SK-N-SH (cell line): ENCODE results near the gene ITGA5. TPM values are rescaled to one million over a fixed set of nuclear protein-coding genes. Genes with fewer than 3 reads are reported as not detected.

ENCODE experiments used
- CTCF ChIA-PET: fragments of 300-600, 350-600 bp; formaldehyde crosslinking; extraction: SDS; loops from one replicate; lab custom pipeline; 2021; lab: Yijun Ruan, JAX
- POLR2A ChIA-PET: fragments of 350-600 bp; sonication (Branson Sonifier 250); formaldehyde crosslinking; extraction: SDS; loops from one replicate; lab custom pipeline; 2020; ENCODE audit warnings: antibody characterized with exemption, inconsistent platforms; lab: Yijun Ruan, JAX
- DNase-seq: peaks from one replicate; pipeline ENCODE4 v3.0.0; 2012
- H2AFZ ChIP-seq: fragments of 200-600 bp; sonication (generic); 2 replicates; pipeline ENCODE4 v1.8.1; 2016; ENCODE audit warnings: antibody characterized with exemption, mild to moderate bottlenecking, low read depth
- H3F3A ChIP-seq: fragments of 200-600 bp; sonication (generic); replicated peaks from 2 replicates; pipeline ENCODE3; 2016; ENCODE audit warnings: antibody characterized with exemption, mild to moderate bottlenecking; ENCODE audit not compliant: insufficient read depth
- H3K27ac ChIP-seq, 2 experiments: fragments of 200-500 bp in 1 of 2; fragments of 200-600 bp in 1 of 2; sonication (Bioruptor generic) in 1 of 2; sonication (generic), shearing (Covaris generic) in 1 of 2; 2 replicates each; pipeline versions ENCODE4 v1.5.1 to v1.6.1; 2014 to 2016; ENCODE audit warnings: low read depth in 2 of 2, inconsistent platforms in 1 of 2, low read length in 1 of 2, mild to moderate bottlenecking in 1 of 2, mixed read lengths in 1 of 2
- H3K27me3 ChIP-seq: fragments of 200-600 bp; sonication (generic), shearing (Covaris generic); 2 replicates; pipeline ENCODE4 v1.6.1; 2016; ENCODE audit warnings: mixed run types; ENCODE audit not compliant: insufficient read depth
- H3K36me3 ChIP-seq, 2 experiments: fragments of 200-500 bp in 1 of 2; fragments of 200-600 bp in 1 of 2; sonication (Bioruptor generic) in 1 of 2; sonication (generic) in 1 of 2; replicated peaks in 1 of 2; 2 replicates each; pipeline versions ENCODE3 to v1.5.1; 2014 to 2016; ENCODE audit warnings: low read length in 1 of 2, mild to moderate bottlenecking in 1 of 2; ENCODE audit not compliant: insufficient read depth in 2 of 2, control insufficient read depth in 1 of 2
- H3K4me1 ChIP-seq, 2 experiments: fragments of 200-500 bp in 1 of 2; fragments of 200-600 bp in 1 of 2; sonication (Bioruptor generic) in 1 of 2; sonication (generic), shearing (Covaris generic) in 1 of 2; 2 replicates each; pipeline versions ENCODE4 v1.5.1 to v1.6.1; 2014 to 2016; ENCODE audit warnings: low read depth in 1 of 2, low read length in 1 of 2, mixed run types in 1 of 2; ENCODE audit not compliant: insufficient read depth in 2 of 2, control insufficient read depth in 1 of 2
- H3K4me2 ChIP-seq: fragments of 200-600 bp; sonication (generic), shearing (Covaris generic); 2 replicates; pipeline ENCODE4 v1.6.1; 2017; ENCODE audit warnings: mixed run types
- H3K4me3 ChIP-seq, 2 experiments: fragments of 200-500 bp in 1 of 2; fragments of 200-600 bp in 1 of 2; sonication (Bioruptor generic) in 1 of 2; sonication (generic), shearing (Covaris generic) in 1 of 2; 2 replicates each; pipeline versions ENCODE4 v1.5.1 to v1.8.1; 2014 to 2016; ENCODE audit warnings: low read depth in 2 of 2, inconsistent platforms in 1 of 2, low read length in 1 of 2, mild to moderate bottlenecking in 1 of 2, mixed read lengths in 1 of 2, moderate library complexity in 1 of 2
- H3K79me2 ChIP-seq: fragments of 200-600 bp; sonication (generic); 2 replicates; pipeline ENCODE4 v1.8.1; 2017; ENCODE audit warnings: mild to moderate bottlenecking; ENCODE audit not compliant: insufficient read depth
- H3K9ac ChIP-seq: fragments of 200-600 bp; sonication (generic); 2 replicates; pipeline ENCODE4 v1.6.1; 2017; ENCODE audit warnings: mixed run types
- H3K9me2 ChIP-seq: fragments of 200-600 bp; sonication (generic); 2 replicates; pipeline ENCODE4 v1.6.1; 2017; ENCODE audit warnings: mixed run types
- H3K9me3 ChIP-seq: fragments of 200-600 bp; sonication (generic); 2 replicates; pipeline ENCODE4 v1.6.1; 2017; ENCODE audit warnings: mixed run types, mild to moderate bottlenecking, moderate library complexity
- H4K20me1 ChIP-seq: fragments of 200-600 bp; sonication (generic); 2 replicates; pipeline ENCODE4 v1.6.1; 2017; ENCODE audit warnings: mild to moderate bottlenecking, mixed run types; ENCODE audit not compliant: insufficient read depth
- CHD2 ChIP-seq: fragments of 150-350 bp; IDR thresholded peaks from 2 replicates; pipeline ENCODE4 v1.6.1; 2018; ENCODE audit warnings: low read length; ENCODE audit not compliant: partially characterized antibody
- ELF1 ChIP-seq: IDR thresholded peaks from 2 replicates; pipeline ENCODE4 v1.4.0; 2012
- EZH2phosphoT487 ChIP-seq: fragments of 200-600 bp; sonication (generic); IDR thresholded peaks from 2 replicates; pipeline ENCODE4 v1.6.1; 2017; ENCODE audit warnings: low read depth, mixed run types, mild to moderate bottlenecking, antibody characterized with exemption, moderate library complexity, borderline replicate concordance
- FOSL2 ChIP-seq: IDR thresholded peaks from 2 replicates; pipeline ENCODE4 v1.4.0; 2012; ENCODE audit warnings: low read depth, mild to moderate bottlenecking, moderate library complexity, borderline replicate concordance
- FOXM1 ChIP-seq: IDR thresholded peaks from 2 replicates; pipeline ENCODE4 v1.4.0; 2012; ENCODE audit warnings: low read depth, mild to moderate bottlenecking
- NRF1 ChIP-seq: IDR thresholded peaks from 2 replicates; pipeline ENCODE4 v1.6.1; 2012; ENCODE audit warnings: low read depth, mild to moderate bottlenecking, low read length
- POLR2AphosphoS5 ChIP-seq: IDR thresholded peaks from 2 replicates; pipeline ENCODE4 v1.6.1; 2012; ENCODE audit warnings: low read depth, low read length
- RAD21 ChIP-seq: IDR thresholded peaks from 2 replicates; pipeline ENCODE4 v1.6.1; 2012; ENCODE audit warnings: mild to moderate bottlenecking, low read length
- RCOR1 ChIP-seq: fragments of 150-350 bp; IDR thresholded peaks from 2 replicates; pipeline ENCODE4 v1.6.1; 2017; ENCODE audit warnings: antibody characterized with exemption, low read length
- TAF1 ChIP-seq: IDR thresholded peaks from 2 replicates; pipeline ENCODE4 v1.6.1; 2012; ENCODE audit warnings: low read depth, mild to moderate bottlenecking, low read length, moderate library complexity, borderline replicate concordance
- WGBS: methylation state at CpG from one replicate; pipeline ENCODE4 v1.1.6; 2017; ENCODE audit warnings: low lambda C conversion rate; 5-methylcytosine and 5-hydroxymethylcytosine counted together
- polyA plus RNA-seq, 3 experiments: library from polyadenylated mRNA; depleted of rRNA; stranded (reverse); fragments of >200 nt; gene quantifications; 2 replicates each; pipeline ENCODE4 v1.2.3, GENCODE V29; 2012
- TF ChIP-seq, protein P1 (sequence below): IDR thresholded peaks from 2 replicates; pipeline ENCODE4 v1.4.0; 2012; ENCODE audit warnings: low read depth
- TF ChIP-seq, protein P2 (sequence below): IDR thresholded peaks from 2 replicates; pipeline ENCODE4; 2012
- TF ChIP-seq, protein P3 (sequence below): fragments of 150-350 bp; IDR thresholded peaks from 2 replicates; pipeline ENCODE4 v1.6.1; 2017; ENCODE audit warnings: antibody characterized with exemption, low read length, low read depth, borderline replicate concordance

The ITGA5 gene
- polyA plus RNA-seq, 1 of the 3 experiments (the other 2 are of a cell fraction) = 52.5 TPM

DNA sequence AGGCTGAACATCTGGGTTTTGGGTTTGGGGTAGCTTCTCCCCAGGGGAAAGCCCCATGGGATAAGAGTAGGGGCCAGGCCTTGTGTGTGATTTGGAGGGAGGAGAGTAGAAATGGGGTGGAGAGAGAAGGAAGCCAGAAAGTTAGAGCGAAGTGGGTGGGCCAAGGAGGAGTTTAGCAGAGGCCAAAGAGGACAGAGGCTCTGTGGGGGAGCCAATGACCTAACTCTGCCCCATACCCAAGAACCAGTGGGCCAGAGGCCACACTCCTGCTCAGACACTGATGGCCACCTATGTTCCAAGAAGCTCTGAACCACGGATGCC, 43.8 kb downstream of the ITGA5 start:
- Histone ChIP-seq H3K27me3 (no peaks in the 10 kb centered on the region), H3K9me2 (no peaks in the 10 kb centered on the region), H3K79me2 (no peaks in the 10 kb centered on the region), H3K4me2 (no peak overlapping the region), H3K27ac (no peak overlapping the region), H3F3A (peaks cover 8% of the 10 kb centered on the region), H3K4me1 (peaks cover 11 to 48% of the 10 kb centered on the region in 2 experiments; a peak in 2 of 4 replicates), H3K36me3 (no peaks in the 10 kb centered on the region), H4K20me1 (no peaks in the 10 kb centered on the region), H3K9ac (no peak overlapping the region), H2AFZ (no peak overlapping the region), H3K4me3 (no peak overlapping the region), H3K9me3 (no peaks in the 10 kb centered on the region)
- no peak for DNase-seq
- ChIA-PET POLR2A (interaction anchor here (0.6 kb wide), 1 partner anchor 1057 kb away, joined by 3 read pairs; no protein-coding TSS in a partner anchor), CTCF (interaction anchor here (0.7 to 2.0 kb wide), 5 partner anchors 15 to 390 kb away, joined by 3 to 9 read pairs (median 5); partner anchors contain the start of genes COPZ1 and HOXC10)
- 89% methylated on average over 2 of the region's 2 CpGs for WGBS
- no peak for TF ChIP-seq TAF1
- no peak for TF ChIP-seq FOXM1
- no peak for TF ChIP-seq ELF1
- TF ChIP-seq FOSL2 = no peak
- no peak for TF ChIP-seq RCOR1
- no peak for TF ChIP-seq NRF1
- TF ChIP-seq CHD2 = no peak
- TF ChIP-seq POLR2AphosphoS5 = no peak
- TF ChIP-seq, protein P1, sequence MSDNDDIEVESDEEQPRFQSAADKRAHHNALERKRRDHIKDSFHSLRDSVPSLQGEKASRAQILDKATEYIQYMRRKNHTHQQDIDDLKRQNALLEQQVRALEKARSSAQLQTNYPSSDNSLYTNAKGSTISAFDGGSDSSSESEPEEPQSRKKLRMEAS = no peak
- TF ChIP-seq RAD21 = no peak
- no peak for TF ChIP-seq EZH2phosphoT487

DNA sequence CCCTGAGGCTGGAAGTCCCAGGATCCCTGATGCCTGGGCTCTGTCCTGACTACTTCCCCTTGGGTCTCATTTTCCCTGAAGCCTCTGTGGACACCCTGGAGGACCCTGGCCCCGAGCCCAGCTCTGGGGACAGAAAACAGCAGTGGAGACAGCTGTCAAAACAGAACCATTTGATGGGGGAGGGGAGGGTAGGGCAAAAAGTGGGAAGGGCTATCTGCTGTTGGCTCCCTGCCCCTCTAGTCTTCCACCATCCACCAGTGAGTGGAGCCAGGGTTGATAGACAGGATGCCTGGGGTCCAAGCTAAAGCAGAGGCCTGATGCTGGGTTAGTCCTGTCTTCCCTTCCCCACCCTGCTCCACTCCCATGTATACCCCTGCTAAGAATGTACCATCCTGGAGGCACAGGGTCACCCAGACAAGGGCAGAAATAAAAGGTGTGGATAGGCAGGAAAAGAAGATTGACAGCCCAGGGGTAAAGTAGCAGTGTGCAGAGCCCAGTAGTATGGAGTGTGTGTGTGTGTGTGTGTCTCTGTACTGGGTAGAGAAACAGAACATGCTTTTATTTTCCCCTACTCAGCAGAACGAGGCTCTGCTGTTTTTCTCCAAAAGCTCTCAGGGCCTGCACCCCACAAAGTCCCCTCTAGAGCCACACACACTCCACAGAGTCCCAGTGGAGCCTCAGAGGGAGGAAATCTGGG, 44.4 kb downstream of the ITGA5 start:
- Histone ChIP-seq H3K9ac (no peak overlapping the region), H3F3A (peaks cover 8% of the 10 kb centered on the region), H3K27ac (no peak overlapping the region), H3K9me3 (no peaks in the 10 kb centered on the region), H3K36me3 (no peaks in the 10 kb centered on the region), H3K27me3 (no peaks in the 10 kb centered on the region), H3K79me2 (no peaks in the 10 kb centered on the region), H3K4me3 (no peak overlapping the region), H4K20me1 (no peaks in the 10 kb centered on the region), H3K4me1 (peaks cover 11 to 45% of the 10 kb centered on the region in 2 experiments; a peak in 2 of 4 replicates)
- POLR2A ChIA-PET = interaction anchor here (0.6 kb wide), 1 partner anchor 1057 kb away, joined by 3 read pairs; no protein-coding TSS in a partner anchor
- DNase-seq = peak; percentile 49
- 50% methylated on average over 1 of the region's 2 CpGs for WGBS
- TF ChIP-seq, protein P2, sequence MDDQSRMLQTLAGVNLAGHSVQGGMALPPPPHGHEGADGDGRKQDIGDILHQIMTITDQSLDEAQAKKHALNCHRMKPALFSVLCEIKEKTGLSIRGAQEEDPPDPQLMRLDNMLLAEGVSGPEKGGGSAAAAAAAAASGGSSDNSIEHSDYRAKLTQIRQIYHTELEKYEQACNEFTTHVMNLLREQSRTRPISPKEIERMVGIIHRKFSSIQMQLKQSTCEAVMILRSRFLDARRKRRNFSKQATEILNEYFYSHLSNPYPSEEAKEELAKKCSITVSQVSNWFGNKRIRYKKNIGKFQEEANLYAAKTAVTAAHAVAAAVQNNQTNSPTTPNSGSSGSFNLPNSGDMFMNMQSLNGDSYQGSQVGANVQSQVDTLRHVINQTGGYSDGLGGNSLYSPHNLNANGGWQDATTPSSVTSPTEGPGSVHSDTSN = no peak
- TF ChIP-seq FOSL2 (no peak), CHD2 (peak; percentile 14)
- TF ChIP-seq, protein P3, sequence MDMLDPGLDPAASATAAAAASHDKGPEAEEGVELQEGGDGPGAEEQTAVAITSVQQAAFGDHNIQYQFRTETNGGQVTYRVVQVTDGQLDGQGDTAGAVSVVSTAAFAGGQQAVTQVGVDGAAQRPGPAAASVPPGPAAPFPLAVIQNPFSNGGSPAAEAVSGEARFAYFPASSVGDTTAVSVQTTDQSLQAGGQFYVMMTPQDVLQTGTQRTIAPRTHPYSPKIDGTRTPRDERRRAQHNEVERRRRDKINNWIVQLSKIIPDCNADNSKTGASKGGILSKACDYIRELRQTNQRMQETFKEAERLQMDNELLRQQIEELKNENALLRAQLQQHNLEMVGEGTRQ = no peak
- TF ChIP-seq, all 33 proteins: peak for 1
- CTCF ChIA-PET = interaction anchor here (0.6 to 2.0 kb wide), 9 partner anchors 14 to 1326 kb away, joined by 3 to 9 read pairs (median 4); partner anchors contain the start of genes COPZ1 and HOXC10
- H2AFZ ChIP-seq = no peak overlapping the region
- H3K9me2 ChIP-seq = no peaks in the 10 kb centered on the region
- no peak overlapping the region for H3K4me2 ChIP-seq
